K562 (cell line): ENCODE measurements around the gene IRF3. TPM values are rescaled to one million over a fixed set of nuclear protein-coding genes. Genes with fewer than 3 reads are reported as not detected.
A peak's percentile ranks its signal among the peaks of the same experiment; 100 is the strongest.

ENCODE experiments used
- ARHGAP35 ChIP-seq: fragments of 450-650 bp; IDR thresholded peaks from 2 replicates; pipeline ENCODE4 v1.6.1; 2018; ENCODE audit not compliant: partially characterized antibody
- ARID1B ChIP-seq: fragments of 450-650 bp; IDR thresholded peaks from 2 replicates; pipeline ENCODE4 v1.6.1; 2016; ENCODE audit warnings: antibody characterized with exemption, mild to moderate bottlenecking, inconsistent platforms
- CBX8 ChIP-seq: fragments of 200-600 bp; sonication (generic); IDR thresholded peaks from 2 replicates; pipeline ENCODE4 v1.6.1; 2012; ENCODE audit warnings: borderline replicate concordance, mixed run types, low read depth, mild to moderate bottlenecking, moderate library complexity, mixed read lengths, low read length, control low read depth, inconsistent platforms; ENCODE audit not compliant: poor library complexity, severe bottlenecking; ENCODE audit errors: extremely low read depth
- CC2D1A ChIP-seq: fragments of 450-650 bp; IDR thresholded peaks from 2 replicates; pipeline ENCODE4 v1.6.1; 2017; ENCODE audit warnings: mild to moderate bottlenecking
- CHD1 ChIP-seq: fragments of 200-600 bp; sonication (generic); IDR thresholded peaks from one replicate; pipeline ENCODE4 v1.6.1; 2012; ENCODE audit warnings: mild to moderate bottlenecking, moderate library complexity, low read length, inconsistent platforms
- HDAC1 ChIP-seq, 2 experiments: fragments of 450-650 bp; IDR thresholded peaks; 2 replicates each; pipeline ENCODE4 v1.6.1; 2016 to 2017; ENCODE audit warnings: inconsistent platforms in 1 of 2, mild to moderate bottlenecking in 1 of 2, moderate library complexity in 1 of 2
- NFIX ChIP-seq: fragments of 250-450 bp; sonication (Bioruptor Pico); IDR thresholded peaks from 2 replicates; pipeline ENCODE4 v1.4.0; 2020; ENCODE audit warnings: low read depth, mild to moderate bottlenecking, moderate library complexity
- POLR2G ChIP-seq: fragments of 200-400 bp; formaldehyde crosslinking; IDR thresholded peaks from 2 replicates; pipeline ENCODE4 v1.6.1; 2017; ENCODE audit warnings: low read depth, mild to moderate bottlenecking, antibody characterized with exemption, low read length, moderate library complexity
- TAL1 ChIP-seq: fragments of 450-650 bp; IDR thresholded peaks from 2 replicates; pipeline ENCODE4 v1.6.1; 2016; ENCODE audit warnings: mild to moderate bottlenecking
- ZBED1 ChIP-seq: IDR thresholded peaks from 2 replicates; pipeline ENCODE4 v1.6.1; 2014
- ZNF134 ChIP-seq: fragments of 250-450 bp; sonication (Bioruptor Pico); conservative IDR thresholded peaks from 2 replicates; pipeline ENCODE4 v1.4.0; 2020
- ZNF586 ChIP-seq: fragments of 450-650 bp; formaldehyde crosslinking; conservative IDR thresholded peaks from 2 replicates; pipeline ENCODE4 v1.4.0; 2020; ENCODE audit warnings: mild to moderate bottlenecking, moderate library complexity
- polyA plus RNA-seq, 8 experiments: library from polyadenylated mRNA; depleted of rRNA in 4 of 8; stranded (reverse) in 5 of 8; unstranded in 3 of 8; fragments of >200 nt; fragmentation: Nextera tagmentation in 2 of 8; fragmentation: Illumina TruSeq in 1 of 8; extraction: Ambion mirVana in 2 of 8; extraction: Trizol in 1 of 8; gene quantifications; 2 replicates each; pipeline versions ENCODE4 v1.2.1 to v1.2.3, GENCODE V29; 2011 to 2014; ENCODE audit warnings: inconsistent platforms in 1 of 8, missing spikeins in 1 of 8
- total RNA-seq, 7 experiments: library from RNA; depleted of rRNA in 6 of 7; stranded (reverse); fragments of >200 nt in 6 of 7; fragmentation: Illumina TruSeq in 2 of 7; extraction: Trizol in 2 of 7; gene quantifications; 2 replicates each; pipeline versions ENCODE4 v1.2.1 to v1.2.3, GENCODE V29; 2011 to 2021; ENCODE audit warnings: low replicate concordance in 1 of 7
- TF ChIP-seq, protein P1 (sequence below), 2 experiments: fragments of 450-650 bp; IDR thresholded peaks; 2 replicates each; pipeline ENCODE4 v1.6.1; 2018; ENCODE audit warnings: mild to moderate bottlenecking in 2 of 2, low read depth in 1 of 2; ENCODE audit not compliant: partially characterized antibody in 2 of 2
- TF ChIP-seq, protein P2 (sequence below): sonication (generic); formaldehyde crosslinking; IDR thresholded peaks from 2 replicates; pipeline ENCODE4 v1.9.0; 2022; ENCODE audit warnings: mild to moderate bottlenecking, missing genetic modification reagents
- TF ChIP-seq, protein P3 (sequence below): fragments of 450-650 bp; formaldehyde crosslinking; IDR thresholded peaks from 2 replicates; pipeline ENCODE4 v1.4.0; 2022; ENCODE audit warnings: missing genetic modification characterization
- TF ChIP-seq, protein P4 (sequence below): sonication (generic); formaldehyde crosslinking; IDR thresholded peaks from 2 replicates; pipeline ENCODE4 v1.8.0; 2022; ENCODE audit warnings: mild to moderate bottlenecking, missing genetic modification reagents
- TF ChIP-seq, protein P5 (sequence below): fragments of 250-450 bp; sonication (Bioruptor Pico); IDR thresholded peaks from 2 replicates; pipeline ENCODE4 v1.5.0; 2022; ENCODE audit warnings: mild to moderate bottlenecking

IRF3 gene
- total and polyA plus RNA-seq, 9 of the 15 experiments (the other 6 are each of a cell fraction or from before 2014, with no cell fraction given): 7.5 to 145 (median 65.4) TPM

DNA sequence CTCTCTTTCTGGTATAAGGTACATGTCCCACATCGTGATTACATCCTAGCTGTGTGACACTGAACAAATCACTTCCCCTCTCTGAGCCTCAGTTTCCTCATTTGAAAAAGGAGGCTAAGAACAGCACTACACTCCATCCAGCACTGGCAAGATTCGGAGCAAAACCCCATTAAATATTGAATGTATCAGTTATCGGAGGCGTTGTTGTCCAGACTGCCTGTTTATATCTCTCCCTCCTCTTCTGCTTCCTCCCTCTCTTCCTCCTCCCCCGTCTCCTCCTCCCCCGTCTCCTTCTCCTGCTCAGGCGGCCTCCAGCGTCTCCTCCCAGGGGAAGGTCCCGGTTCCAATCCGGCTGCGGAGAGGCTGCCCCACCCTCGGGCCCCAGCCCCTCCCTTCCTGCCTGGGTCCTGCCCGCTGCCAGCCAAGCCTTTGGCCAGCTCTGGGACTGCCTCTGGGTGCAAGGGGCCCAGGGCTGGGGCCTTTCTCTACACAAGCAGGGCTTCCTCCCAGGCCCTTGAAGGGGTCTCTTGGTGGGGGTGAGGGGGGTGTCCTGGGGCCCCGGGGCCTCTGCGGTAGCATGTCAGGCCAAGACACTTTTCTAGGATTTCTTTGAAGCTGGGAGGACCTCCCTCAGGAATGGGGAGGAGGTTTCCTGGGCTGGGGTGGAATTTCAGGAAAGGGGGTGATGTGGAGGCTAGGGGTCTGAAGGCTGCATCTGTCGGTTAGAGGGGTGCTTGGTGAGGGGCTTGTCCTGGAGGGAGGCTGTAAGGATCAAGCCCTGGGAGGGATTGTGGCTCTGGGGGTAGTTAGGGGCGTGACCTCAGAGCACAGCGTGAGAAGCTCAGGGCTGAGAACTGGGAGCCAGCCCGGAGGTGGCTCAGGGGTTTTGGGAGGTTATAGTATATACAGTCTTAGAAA, 27.6 kb downstream of the IRF3 start (continued):
- TF ChIP-seq, protein P1, sequence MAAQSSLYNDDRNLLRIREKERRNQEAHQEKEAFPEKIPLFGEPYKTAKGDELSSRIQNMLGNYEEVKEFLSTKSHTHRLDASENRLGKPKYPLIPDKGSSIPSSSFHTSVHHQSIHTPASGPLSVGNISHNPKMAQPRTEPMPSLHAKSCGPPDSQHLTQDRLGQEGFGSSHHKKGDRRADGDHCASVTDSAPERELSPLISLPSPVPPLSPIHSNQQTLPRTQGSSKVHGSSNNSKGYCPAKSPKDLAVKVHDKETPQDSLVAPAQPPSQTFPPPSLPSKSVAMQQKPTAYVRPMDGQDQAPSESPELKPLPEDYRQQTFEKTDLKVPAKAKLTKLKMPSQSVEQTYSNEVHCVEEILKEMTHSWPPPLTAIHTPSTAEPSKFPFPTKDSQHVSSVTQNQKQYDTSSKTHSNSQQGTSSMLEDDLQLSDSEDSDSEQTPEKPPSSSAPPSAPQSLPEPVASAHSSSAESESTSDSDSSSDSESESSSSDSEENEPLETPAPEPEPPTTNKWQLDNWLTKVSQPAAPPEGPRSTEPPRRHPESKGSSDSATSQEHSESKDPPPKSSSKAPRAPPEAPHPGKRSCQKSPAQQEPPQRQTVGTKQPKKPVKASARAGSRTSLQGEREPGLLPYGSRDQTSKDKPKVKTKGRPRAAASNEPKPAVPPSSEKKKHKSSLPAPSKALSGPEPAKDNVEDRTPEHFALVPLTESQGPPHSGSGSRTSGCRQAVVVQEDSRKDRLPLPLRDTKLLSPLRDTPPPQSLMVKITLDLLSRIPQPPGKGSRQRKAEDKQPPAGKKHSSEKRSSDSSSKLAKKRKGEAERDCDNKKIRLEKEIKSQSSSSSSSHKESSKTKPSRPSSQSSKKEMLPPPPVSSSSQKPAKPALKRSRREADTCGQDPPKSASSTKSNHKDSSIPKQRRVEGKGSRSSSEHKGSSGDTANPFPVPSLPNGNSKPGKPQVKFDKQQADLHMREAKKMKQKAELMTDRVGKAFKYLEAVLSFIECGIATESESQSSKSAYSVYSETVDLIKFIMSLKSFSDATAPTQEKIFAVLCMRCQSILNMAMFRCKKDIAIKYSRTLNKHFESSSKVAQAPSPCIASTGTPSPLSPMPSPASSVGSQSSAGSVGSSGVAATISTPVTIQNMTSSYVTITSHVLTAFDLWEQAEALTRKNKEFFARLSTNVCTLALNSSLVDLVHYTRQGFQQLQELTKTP (IDR thresholded peaks at IDR 0.05; ENCODE audit: low read depth in 1 of 2, partially characterized antibody in 2 of 2): peak in 1 of 2 experiments; percentile 90
- no peak for TF ChIP-seq ARHGAP35
- TF ChIP-seq ZNF134 (CRISPR knock-in tag): peak; percentile 91
- TF ChIP-seq TAL1: no peak
- TF ChIP-seq, protein P2, sequence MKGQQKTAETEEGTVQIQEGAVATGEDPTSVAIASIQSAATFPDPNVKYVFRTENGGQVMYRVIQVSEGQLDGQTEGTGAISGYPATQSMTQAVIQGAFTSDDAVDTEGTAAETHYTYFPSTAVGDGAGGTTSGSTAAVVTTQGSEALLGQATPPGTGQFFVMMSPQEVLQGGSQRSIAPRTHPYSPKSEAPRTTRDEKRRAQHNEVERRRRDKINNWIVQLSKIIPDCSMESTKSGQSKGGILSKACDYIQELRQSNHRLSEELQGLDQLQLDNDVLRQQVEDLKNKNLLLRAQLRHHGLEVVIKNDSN: no peak
- TF ChIP-seq, protein P3, sequence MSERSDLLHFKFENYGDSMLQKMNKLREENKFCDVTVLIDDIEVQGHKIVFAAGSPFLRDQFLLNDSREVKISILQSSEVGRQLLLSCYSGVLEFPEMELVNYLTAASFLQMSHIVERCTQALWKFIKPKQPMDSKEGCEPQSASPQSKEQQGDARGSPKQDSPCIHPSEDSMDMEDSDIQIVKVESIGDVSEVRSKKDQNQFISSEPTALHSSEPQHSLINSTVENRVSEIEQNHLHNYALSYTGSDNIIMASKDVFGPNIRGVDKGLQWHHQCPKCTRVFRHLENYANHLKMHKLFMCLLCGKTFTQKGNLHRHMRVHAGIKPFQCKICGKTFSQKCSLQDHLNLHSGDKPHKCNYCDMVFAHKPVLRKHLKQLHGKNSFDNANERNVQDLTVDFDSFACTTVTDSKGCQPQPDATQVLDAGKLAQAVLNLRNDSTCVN (CRISPR knock-in tag): no peak
- 0 out of 2 replicates have a peak, but pooled peaks have one; percentile 25 for TF ChIP-seq POLR2G
- TF ChIP-seq ZBED1: no peak
- no peak for TF ChIP-seq ZNF586 (CRISPR knock-in tag)
- TF ChIP-seq, protein P4, sequence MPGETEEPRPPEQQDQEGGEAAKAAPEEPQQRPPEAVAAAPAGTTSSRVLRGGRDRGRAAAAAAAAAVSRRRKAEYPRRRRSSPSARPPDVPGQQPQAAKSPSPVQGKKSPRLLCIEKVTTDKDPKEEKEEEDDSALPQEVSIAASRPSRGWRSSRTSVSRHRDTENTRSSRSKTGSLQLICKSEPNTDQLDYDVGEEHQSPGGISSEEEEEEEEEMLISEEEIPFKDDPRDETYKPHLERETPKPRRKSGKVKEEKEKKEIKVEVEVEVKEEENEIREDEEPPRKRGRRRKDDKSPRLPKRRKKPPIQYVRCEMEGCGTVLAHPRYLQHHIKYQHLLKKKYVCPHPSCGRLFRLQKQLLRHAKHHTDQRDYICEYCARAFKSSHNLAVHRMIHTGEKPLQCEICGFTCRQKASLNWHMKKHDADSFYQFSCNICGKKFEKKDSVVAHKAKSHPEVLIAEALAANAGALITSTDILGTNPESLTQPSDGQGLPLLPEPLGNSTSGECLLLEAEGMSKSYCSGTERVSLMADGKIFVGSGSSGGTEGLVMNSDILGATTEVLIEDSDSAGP (CRISPR knock-in tag): no peak
- TF ChIP-seq ARID1B: peak; percentile 43; the same call in 1 of the 2 replicates
- TF ChIP-seq, protein P5, sequence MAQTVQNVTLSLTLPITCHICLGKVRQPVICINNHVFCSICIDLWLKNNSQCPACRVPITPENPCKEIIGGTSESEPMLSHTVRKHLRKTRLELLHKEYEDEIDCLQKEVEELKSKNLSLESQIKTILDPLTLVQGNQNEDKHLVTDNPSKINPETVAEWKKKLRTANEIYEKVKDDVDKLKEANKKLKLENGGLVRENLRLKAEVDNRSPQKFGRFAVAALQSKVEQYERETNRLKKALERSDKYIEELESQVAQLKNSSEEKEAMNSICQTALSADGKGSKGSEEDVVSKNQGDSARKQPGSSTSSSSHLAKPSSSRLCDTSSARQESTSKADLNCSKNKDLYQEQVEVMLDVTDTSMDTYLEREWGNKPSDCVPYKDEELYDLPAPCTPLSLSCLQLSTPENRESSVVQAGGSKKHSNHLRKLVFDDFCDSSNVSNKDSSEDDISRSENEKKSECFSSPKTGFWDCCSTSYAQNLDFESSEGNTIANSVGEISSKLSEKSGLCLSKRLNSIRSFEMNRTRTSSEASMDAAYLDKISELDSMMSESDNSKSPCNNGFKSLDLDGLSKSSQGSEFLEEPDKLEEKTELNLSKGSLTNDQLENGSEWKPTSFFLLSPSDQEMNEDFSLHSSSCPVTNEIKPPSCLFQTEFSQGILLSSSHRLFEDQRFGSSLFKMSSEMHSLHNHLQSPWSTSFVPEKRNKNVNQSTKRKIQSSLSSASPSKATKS (CRISPR knock-in tag): no peak
- peak in 1 of 2 experiments; percentile 12; a peak in 1 of 4 replicates for TF ChIP-seq HDAC1 (IDR thresholded peaks at IDR 0.05)
- TF ChIP-seq NFIX (CRISPR knock-in tag): no peak
- no peak for TF ChIP-seq CHD1
- no peak for TF ChIP-seq CBX8
- no peak for TF ChIP-seq CC2D1A
